GM15510 (cell line): Measurements from ENCODE around the gene EEF1G.

ENCODE experiments used
- POLR2A ChIP-seq: IDR thresholded peaks from 3 replicates; pipeline ENCODE4 v1.6.1; 2011; ENCODE audit warnings: borderline replicate concordance; ENCODE audit not compliant: insufficient read length; ENCODE audit errors: extremely low read depth

The EEF1G gene

GRCh38 chr11:62538470-62539237 lies 35.0 kb downstream of the EEF1G start:
- no peak for TF ChIP-seq POLR2A

GRCh38 chr11:62536301-62536957 lies 37.3 kb downstream of the EEF1G start:
- TF ChIP-seq POLR2A, result no peak

- TF ChIP-seq POLR2A, result no peak
These were observed 37.9 kb downstream of the EEF1G start for GRCh38 chr11:62535802-62536201.

- no peak for TF ChIP-seq POLR2A
These were observed 38.7 kb downstream of the EEF1G start for GRCh38 chr11:62534779-62535545.

- no peak for TF ChIP-seq POLR2A
These were observed 41.6 kb downstream of the EEF1G start for GRCh38 chr11:62532096-62532495.

GRCh38 chr11:62516736-62517371 lies 56.8 kb downstream of the EEF1G start:
- TF ChIP-seq POLR2A, result no peak

GRCh38 chr11:62514151-62514550 lies 59.5 kb downstream of the EEF1G start:
- no peak for TF ChIP-seq POLR2A

- TF ChIP-seq POLR2A, result no peak
These were observed 60.1 kb downstream of the EEF1G start for GRCh38 chr11:62513626-62514025.

GRCh38 chr11:62512961-62513360 lies 60.7 kb downstream of the EEF1G start:
- TF ChIP-seq POLR2A, result no peak
